ENCODE results near the gene LMBR1.
"Not testable (repeated sequence)": the region's sequence is repeated elsewhere in the genome, so short reads cannot be mapped to it uniquely, and the experiment has no call there.

LMBR1 gene

DNA sequence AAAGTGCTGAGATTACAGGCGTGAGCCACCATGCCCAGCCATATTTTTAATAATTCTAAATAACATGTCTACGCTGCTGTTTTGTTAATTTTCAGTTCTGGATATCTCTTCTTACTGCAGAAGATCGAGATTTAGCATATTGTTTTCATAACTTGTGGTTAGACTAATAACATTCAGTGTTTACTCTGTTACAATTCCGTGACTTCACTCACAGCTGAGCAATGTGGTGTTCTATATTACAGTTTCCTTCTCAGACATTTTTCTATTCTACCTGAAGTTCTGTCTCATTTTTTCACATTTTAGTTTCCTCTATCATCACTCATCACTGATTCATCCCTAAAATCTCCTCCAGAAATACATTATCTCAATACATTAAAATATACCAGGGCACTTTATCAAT is 241.5 kb downstream of the LMBR1 start:
- in situ Hi-C loops (cut with MboI; ENCODE audit: low pct_unique_long_range_greater_than_20kb, low sequenced_read_pairs) = no loop called here
- no peak for DNase-seq

DNA sequence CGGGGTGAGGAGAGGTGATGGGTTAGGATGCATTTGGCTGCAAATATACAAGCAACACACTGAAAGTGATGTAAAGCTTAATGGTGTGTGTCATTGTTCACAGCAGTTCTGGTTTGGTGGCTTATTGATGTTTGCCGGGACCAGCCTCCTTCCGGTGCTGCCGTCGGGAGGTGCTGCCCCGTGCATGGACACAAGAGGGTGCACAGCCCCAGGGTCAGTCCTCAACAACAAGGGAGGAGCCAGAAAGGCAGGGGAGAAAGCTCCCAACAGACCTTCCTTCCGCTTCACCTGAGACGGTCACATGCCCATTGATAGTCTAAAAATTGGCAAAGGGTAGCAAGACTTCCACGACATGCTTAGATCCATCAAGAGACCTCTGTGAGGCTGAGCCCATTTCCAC is 242.9 kb downstream of the LMBR1 start:
- in situ Hi-C loops (cut with MboI; ENCODE audit: low pct_unique_long_range_greater_than_20kb, low sequenced_read_pairs) = no loop called here
- peak; percentile 29 for DNase-seq

DNA sequence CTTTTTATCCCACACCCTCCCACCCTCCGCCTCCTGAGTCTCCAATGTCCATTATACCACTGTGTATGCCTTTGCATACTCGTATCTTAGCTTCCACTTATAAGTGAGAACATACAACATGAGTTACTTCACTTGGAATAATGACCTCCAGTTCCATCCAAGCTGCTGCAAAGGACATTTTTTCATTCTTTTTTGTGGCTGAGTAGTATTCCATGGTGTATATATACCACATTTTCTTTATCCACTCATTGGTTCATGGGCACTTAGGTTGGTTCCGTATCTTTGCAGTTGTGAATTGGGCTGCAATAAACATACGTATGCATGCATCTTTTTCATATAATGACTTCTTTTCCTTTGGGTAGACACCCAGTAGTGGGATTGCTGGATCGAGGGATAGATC is 245.7 kb downstream of the LMBR1 start:
- DNase-seq; in situ Hi-C loops (cut with MboI; ENCODE audit: low pct_unique_long_range_greater_than_20kb, low sequenced_read_pairs): not testable (repeated sequence)

DNA sequence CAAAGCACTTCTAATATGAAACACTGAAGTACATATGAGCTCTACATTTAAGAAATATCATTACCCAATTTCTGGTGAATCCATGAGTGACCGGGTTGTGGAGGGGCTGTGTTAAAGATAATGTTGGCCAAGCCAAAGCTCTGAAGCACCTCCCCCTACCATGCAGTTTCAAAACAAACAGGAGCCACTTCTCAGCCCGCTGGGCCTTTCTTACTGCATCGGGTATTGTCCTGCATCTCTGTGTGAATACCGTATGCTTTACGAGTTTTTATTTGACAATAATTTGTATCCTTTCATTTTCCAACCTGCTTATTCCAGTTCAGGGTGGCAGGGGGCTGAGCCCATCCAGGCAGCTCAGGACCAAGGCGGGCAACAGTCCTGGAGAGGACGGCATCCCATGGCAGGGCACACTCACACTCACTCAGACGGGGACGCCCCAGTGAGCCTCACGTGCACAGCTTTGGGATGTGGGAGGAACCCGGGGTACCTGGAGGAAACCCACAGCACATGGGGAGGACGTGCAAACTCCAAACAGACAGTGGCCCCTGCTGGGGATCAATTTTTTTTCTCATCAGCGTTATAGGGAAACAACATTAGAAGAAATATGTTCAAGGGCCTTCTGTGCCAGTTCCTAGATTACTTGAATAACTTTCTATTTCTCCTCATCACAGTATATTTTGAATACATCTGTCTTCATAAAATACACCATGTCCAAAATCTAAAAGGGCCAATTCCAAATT is 250.5 kb downstream of the LMBR1 start:
- in situ Hi-C loops (cut with MboI; ENCODE audit: low pct_unique_long_range_greater_than_20kb, low sequenced_read_pairs) = no loop called here

DNA sequence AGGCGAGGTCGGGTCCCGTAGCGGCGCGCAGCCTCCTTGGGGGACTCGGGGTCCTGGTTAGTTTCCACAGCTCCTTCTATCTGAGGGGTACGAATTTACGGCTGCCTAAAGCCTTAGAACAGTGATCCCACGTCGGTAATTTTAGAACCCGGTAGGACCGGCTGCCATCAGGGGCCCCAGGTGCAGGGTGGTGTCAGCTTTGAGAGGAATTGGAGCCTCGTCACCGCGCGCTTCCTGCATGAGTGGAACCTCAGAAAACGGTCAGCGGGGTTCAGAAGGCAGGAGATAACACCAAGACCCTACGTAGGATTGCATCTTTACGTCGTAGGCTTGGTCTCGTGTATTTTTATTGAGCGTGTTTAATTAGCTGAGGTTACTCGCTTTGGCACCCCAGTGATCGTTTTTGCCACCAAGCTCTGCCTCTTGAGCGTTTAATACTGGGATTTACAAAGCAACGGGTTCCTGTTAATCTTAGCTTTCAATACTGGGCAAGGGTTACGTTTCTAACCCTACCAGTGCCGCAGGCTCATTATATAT is 252.0 kb downstream of the LMBR1 start:
- in situ Hi-C loops (cut with MboI; ENCODE audit: low pct_unique_long_range_greater_than_20kb, low sequenced_read_pairs) = no loop called here
- no peak for DNase-seq

More for the DNA sequence above, 250.5 kb downstream of the LMBR1 start:
- no peak for DNase-seq

DNA sequence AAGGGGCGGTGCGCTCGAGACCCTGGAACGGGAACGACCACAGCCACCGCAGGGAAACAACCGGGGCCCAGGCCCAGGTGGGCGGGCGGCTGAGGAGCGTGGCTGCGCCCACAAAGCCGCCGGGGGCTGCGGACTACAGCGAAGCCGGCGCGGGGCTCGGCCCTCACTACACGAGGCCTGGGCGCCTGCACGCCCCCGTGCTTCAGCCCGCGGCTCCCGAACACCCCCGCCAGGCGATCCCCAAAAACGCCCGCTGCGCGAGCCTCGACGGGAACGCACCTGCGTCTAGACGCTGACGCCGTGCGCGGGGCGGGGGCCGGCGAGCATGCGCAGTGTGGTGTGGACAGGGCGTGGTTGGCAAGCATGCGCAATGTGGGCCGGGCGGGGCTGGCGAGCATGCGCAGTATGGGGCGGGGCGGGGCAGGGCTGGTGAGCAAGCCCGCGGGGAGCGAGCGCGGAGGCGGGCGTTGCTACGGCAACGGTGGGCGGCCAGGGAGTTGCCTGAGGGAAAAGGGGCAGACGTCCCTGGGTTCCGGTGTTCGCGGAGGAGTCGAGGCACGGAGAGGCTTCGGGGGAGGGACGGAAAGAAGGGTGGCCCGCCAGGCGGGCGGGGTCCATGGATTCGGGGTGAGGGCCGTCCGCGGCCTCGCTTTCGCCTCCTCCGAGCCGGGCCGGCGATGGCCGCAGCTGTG is 252.6 kb downstream of the LMBR1 start, which contains the start of gene RNF32:
Gene RNF32, plus strand, starts transcription at position 518 of the 692 bp plus-strand sequence. CDS start 3,104 bp downstream, outside the sequence.
- in situ Hi-C loops (cut with MboI; ENCODE audit: low pct_unique_long_range_greater_than_20kb, low sequenced_read_pairs) = no loop called here
- DNase-seq = no peak

DNA sequence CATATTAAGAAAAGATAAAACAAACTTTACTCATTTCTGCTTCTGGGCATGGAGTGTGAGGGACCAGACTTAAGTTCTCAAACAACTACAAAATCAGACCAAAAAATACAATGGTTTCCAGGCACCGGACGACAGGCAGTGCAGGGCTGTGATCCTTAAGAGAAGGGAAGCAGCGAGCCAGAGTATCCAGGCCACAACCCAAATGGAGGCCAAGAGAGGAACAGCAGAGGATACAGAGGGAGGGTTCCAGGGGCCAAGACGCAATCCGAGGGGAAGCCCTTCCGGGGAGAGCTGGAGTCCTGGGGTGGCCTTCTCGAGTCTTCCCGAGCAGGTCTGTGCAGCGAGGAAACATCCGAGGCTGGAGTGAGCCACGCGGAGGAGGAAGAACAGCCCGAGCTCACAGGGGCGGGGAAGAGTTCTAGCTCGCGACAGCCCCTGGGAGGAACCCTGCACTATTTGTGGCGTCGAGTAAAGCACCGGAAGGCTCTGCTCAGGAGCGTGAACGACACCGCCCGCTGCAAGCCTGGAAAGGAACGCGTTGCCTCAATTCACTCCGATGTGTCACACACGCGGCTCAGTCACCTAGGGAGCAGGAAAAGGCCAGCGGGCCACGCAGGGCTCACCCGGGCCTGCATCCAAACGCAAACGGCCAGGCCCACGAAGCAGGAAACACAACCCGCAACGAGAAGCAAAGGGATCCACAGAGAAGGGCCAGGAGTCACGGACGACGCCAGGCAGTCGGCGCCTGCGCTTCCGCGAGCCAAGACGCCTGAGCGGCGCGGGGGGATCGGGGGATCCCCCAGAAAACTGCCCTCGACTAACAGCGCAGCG is 253.3 kb downstream of the LMBR1 start:
- in situ Hi-C loops (cut with MboI; ENCODE audit: low pct_unique_long_range_greater_than_20kb, low sequenced_read_pairs) = no loop called here
- no peak for DNase-seq

DNA sequence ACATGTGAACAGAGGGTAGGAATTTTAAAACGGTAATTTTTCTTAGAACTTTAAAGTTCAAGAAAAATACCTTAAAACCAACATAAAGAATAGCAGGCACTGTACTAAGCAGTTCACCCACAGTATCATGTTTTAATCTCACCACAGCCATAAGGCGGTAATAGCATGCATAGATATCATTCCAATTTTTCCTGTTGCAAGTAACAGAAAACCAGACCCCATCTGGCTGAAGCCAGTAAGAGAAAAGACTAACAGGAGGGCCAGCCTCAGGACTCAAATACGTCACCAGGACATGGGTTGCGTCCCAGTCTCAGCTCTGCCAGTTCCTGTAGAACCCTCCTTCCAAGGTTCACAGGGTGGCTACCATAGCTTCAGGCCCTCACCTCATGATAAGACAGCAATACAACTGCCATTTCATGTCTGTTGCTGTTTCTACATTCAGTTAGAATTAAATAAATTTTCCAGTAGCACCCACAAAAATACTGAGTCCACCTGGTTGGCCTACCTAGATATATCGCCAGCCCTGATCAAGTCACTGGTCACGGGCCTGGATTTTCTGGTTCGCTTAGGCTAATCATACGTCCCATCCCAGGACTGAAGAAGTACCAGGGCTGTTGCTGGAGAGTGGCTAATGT is 254.4 kb downstream of the LMBR1 start:
- DNase-seq = no peak
- in situ Hi-C loops (cut with MboI; ENCODE audit: low pct_unique_long_range_greater_than_20kb, low sequenced_read_pairs) = no loop called here

DNA sequence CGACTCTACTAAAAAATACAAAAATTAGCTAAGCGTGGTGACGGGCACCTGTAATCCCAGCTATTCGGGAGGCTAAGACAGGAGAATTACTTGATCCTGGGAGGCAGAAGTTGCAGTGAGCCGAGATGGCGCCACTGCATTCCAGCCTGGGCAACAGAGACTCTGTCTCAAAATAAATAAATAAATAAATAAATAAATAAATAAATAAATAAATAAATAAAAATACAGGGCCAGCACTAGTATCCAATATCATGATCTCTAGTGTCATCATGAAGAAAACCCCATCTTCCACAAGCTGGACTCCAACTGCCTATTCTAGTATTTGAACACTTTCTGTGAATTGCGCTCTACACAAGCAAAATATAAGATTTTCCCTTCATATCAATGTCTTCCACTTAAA is 255.9 kb downstream of the LMBR1 start:
- DNase-seq; in situ Hi-C loops (cut with MboI; ENCODE audit: low pct_unique_long_range_greater_than_20kb, low sequenced_read_pairs): not testable (repeated sequence)

DNA sequence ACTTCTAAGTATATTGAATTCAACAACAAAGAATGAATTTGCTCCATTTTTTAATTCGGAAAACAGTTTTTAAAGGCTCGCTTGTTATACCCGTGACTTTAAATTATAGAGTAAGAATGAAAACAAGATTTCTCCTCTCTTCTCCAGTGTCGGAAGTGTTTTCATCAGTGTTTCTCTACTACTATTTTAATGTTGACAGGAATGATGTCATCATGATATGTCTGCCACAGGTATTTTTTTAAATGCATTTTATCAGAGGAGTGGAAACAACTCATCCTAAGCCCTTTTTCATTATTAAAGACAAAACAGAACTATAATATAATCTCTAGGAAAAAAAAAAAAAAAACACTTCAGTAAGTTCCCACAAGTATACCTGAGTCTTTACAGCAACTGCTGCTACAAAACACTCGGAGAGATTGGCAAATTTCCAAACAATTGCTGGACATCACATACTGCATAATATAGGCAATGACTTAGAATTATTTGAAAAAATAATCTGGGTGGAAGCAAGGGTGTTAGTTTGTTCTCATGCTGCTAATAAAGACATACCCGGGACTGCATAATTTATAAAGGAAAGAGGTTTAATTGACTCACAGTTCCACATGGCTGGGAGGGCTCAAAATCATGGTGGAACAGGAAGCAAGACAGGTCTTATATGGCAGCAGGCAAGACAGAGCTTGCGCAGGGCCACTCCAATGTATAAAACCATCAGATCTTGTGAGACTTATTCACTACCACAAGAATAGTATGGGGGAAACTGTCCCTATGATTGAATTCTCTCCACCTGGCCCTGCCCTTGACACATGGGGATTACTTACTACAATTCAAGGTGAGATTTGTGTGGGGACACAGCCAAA is 257.2 kb downstream of the LMBR1 start:
- DNase-seq = no peak
- in situ Hi-C loops (cut with MboI; ENCODE audit: low pct_unique_long_range_greater_than_20kb, low sequenced_read_pairs) = no loop called here

DNA sequence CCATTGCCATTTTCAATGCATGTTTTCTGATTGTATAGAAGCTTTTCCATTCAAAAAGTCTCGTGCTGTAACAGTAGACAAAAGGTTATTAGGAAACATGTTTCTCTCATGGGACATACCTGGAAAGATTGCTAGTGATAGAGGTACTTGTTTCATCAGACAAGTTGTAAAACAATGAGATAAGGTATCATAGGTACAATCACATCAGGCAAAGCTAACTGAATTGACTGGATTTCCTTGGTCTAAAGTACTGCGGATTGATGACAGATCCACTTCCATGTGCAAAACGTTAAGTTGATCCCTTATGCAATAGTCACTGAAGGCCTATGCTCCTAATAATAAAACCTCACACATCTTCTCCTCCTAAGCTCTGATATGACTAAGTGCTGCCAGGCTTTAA is 258.9 kb downstream of the LMBR1 start:
- DNase-seq = no peak
- in situ Hi-C loops (cut with MboI; ENCODE audit: low pct_unique_long_range_greater_than_20kb, low sequenced_read_pairs) = no loop called here

DNA sequence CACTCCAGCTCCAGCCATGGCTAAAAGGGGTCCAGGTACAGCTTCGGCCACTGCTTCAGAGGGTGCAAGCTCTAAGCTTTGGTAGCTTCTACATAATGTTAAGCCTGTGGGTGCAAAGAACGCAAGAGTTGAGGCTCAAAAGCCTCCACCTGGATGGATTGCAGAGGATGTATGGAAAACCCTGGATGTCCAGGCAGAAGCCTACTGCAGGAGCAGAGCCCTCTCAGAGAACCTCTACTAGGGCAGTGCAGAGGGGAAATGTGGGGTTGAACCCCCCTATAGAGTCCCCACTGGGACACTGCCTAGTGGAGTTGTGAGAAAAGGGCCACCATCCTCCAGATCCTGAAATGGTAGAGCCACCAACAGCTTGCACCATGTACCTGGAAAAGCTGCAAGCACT is 263.1 kb downstream of the LMBR1 start:
- in situ Hi-C loops (cut with MboI; ENCODE audit: low pct_unique_long_range_greater_than_20kb, low sequenced_read_pairs) = no loop called here
- no peak for DNase-seq

DNA sequence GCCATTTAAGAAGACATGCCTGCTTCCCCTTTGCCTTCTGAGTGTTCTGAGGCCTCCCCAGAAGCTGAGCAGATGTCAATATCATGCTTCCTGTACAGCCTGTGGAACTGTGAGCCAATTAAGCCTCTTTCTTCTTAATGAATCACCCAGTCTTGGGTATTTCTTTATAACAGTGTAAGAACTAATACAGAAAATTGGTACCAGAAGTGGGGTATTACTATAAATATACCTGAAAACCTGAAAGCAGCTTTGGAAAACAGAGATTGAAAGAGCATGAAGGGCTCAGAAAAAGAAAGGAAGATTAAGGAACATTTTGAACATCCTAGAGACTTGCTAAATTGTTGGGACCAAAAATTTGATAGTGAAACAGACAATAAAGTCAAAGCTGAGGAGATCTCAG is 264.4 kb downstream of the LMBR1 start:
- no peak for DNase-seq
- in situ Hi-C loops (cut with MboI; ENCODE audit: low pct_unique_long_range_greater_than_20kb, low sequenced_read_pairs) = no loop called here

Measured in KBM-7 (cell line).